HUDEP-2 (cell line): Measurements from ENCODE around the gene PAIP2.
"Not testable (repeated sequence)": the region's sequence is repeated elsewhere in the genome, so short reads cannot be mapped to it uniquely, and the experiment has no call there.

Experiments used
- DNase-seq, 76 experiments: peaks; one replicate each; lab custom pipeline; 2025; ENCODE audit not compliant: unreplicated experiment in 76 of 76; lab: John Stamatoyannopoulos, UW

Gene PAIP2

DNA sequence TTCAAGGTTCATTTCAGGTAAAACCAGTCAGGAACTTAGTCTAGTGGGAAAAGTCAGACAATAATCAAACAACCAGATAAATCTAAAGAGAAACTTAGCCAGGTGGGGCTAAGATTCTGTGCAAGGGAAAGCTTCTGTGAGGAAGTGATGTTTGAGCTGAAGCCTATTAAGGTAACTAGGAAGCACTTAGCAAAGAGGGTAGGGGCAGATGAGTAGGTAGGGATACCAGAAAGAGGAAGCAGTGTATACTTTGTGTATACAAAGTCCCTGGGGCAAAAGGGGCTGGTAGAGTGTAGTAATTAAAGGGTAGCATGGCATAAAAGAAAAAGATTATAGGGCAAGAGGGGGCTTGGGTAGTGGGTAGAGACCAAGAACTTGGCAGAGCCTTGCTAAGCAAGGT is 65.9 kb downstream of the PAIP2 start:
- no peak for DNase-seq

GRCh38 chr5:139408191-139408590 is 66.5 kb downstream of the PAIP2 start:
- DNase-seq: no peak

DNA sequence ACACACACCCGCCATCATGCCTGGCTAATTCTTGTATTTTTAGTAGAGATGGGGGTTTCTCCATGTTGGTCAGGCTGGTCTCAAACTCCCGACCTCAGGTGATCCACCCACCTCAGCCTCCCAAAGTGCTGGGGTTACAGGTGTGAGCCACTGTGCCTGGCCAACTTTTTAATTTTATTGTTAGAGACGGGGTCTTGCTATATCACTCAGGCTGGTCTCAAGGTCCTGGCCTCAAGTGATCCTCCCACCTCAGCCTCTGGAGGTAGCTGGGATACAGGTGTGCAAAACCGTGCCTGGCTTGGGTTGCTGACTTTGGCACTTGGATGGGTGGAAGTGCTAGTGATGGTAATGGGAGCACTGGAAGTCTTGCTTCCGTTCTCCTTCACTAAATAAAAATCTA is 67.5 kb downstream of the PAIP2 start:
- DNase-seq: not testable (repeated sequence)

- DNase-seq: no peak
Observed at GRCh38 chr5:139410121-139410992, 68.7 kb downstream of the PAIP2 start.

GRCh38 chr5:139410993-139411828 is 69.6 kb downstream of the PAIP2 start:
- no peak for DNase-seq

DNA sequence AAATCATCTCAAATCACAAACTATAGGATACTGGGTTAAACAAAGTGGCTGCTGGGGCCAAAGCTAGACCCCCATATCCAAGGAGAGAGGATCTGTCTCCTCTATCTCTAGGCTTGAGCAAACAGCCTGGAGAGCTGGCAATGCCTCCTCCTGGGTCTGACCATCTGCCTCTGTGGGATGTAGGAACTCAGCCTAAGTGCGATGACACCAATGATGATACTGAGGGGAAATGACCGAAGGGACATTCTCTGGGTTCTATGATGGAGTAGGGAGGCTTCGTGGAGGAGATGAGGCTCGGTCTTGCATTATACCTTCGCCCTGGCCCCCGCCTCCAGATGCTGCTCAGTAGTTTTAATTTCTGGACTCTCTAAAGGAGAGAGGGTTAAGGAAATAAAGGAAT is 71.5 kb downstream of the PAIP2 start:
- no peak for DNase-seq

GRCh38 chr5:139413963-139414362 is 72.3 kb downstream of the PAIP2 start:
- no peak for DNase-seq

DNA sequence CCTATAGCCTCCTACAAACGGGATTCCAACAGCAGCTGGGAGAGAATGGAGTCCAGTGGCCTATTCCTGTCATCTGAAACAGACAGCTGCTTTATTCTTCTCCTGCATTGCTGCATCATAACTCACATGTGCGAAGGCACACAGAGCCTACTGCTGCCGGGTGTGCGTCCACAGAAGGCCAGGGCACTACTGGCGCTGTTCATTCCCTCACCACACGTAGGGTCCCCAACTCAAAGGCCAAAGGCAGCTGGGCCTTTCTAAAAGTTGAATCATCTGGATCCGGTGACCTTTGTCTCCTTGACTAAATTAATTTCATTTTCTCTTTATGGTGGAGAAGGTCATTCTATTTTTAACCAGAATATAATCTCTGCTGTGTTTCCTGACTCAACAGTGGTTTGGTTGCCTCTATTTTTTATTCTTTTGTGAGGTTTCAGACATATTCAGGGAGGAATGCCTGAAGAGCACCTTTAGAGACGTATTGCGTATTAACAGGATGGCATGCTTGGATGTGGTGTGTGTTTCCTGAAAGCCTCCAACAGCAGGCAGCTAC is 73.0 kb downstream of the PAIP2 start:
- DNase-seq: no peak

GRCh38 chr5:139415221-139415861 is 73.7 kb downstream of the PAIP2 start:
- DNase-seq: no peak

GRCh38 chr5:139415869-139416268 is 74.2 kb downstream of the PAIP2 start:
- DNase-seq: no peak

GRCh38 chr5:139416651-139417050 is 75.0 kb downstream of the PAIP2 start:
- DNase-seq: no peak

GRCh38 chr5:139417214-139417613 is 75.6 kb downstream of the PAIP2 start:
- DNase-seq: no peak

DNA sequence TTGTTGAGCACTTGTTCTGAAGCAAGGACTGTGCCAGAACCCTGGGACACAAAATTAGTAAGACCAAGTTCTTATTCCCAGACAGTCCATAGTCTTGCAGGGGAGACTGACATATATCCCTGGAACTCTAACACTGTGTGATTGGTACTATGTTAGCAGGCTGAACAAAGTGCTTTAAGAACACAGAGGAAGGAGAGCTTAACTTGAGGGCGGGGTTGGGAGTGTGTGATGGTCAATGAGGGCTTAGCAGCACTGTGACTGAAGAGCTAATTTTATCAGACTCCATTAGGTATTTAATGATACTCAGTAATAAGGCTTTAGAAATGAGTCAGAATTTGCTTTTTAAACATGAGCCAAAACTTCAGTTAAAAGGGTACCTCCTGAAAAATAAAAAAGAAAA is 77.1 kb downstream of the PAIP2 start:
- no peak for DNase-seq
